Measurements from ENCODE around the gene FERD3L. TPM values are rescaled to one million over a fixed set of nuclear protein-coding genes. Genes with fewer than 3 reads are reported as not detected.

The FERD3L gene
- total RNA-seq, 1 donor from 2014 or later, result not detected

DNA sequence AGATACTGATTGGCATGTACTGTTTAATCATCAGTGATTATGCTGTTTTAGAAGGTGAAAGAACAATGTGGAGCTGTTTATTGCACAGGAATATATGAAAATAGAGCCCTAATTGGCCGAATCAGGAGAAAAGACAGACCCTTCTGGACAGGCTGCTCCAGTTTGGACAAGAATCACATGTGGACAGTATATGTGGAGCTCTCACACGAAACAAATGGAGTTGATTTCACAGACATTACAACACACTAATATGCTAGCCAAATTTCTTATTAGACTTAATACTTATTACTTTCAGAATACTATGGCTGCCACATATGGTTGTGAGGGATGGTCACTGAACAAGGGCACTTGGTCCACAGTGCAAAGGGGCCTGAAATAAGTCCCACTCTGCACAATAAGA lies 43.3 kb downstream of the FERD3L start:
- Histone ChIP-seq H3K36me3 (no peaks in the 10 kb centered on the region), H3K4me1 (no peaks in the 10 kb centered on the region), H3K27ac (no peak overlapping the region), H3K4me3 (no peak overlapping the region), H3K27me3 (peaks cover 57% of the 10 kb centered on the region), H3K9me3 (no peaks in the 10 kb centered on the region)
- intact Hi-C loops (cut with DNase I), result no loop called here
- DNase-seq, result no peak
- ATAC-seq, result no peak
- TF ChIP-seq, protein P1, sequence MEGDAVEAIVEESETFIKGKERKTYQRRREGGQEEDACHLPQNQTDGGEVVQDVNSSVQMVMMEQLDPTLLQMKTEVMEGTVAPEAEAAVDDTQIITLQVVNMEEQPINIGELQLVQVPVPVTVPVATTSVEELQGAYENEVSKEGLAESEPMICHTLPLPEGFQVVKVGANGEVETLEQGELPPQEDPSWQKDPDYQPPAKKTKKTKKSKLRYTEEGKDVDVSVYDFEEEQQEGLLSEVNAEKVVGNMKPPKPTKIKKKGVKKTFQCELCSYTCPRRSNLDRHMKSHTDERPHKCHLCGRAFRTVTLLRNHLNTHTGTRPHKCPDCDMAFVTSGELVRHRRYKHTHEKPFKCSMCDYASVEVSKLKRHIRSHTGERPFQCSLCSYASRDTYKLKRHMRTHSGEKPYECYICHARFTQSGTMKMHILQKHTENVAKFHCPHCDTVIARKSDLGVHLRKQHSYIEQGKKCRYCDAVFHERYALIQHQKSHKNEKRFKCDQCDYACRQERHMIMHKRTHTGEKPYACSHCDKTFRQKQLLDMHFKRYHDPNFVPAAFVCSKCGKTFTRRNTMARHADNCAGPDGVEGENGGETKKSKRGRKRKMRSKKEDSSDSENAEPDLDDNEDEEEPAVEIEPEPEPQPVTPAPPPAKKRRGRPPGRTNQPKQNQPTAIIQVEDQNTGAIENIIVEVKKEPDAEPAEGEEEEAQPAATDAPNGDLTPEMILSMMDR (IDR thresholded peaks at IDR 0.05), result no peak

DNA sequence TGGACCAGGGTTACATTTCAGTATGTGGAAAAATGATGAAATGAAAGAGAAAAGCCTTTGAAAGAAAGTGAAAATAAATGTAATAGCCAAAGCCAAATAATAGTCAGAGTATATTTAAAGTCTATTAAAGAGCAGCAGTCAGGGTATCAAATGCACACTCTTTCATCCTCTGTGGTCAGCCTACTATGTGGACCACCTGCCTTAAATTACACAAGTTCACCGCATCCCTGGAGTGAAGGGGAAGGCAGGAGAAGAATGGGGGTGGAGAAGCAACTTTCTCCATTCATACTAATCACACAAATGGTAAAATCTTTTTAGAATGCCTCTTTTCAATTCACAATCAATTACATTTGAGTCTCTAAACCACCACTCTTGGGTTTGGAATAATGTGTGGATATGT lies 43.7 kb downstream of the FERD3L start:
- H3K27ac ChIP-seq, result no peak overlapping the region
- intact Hi-C loops (cut with DNase I), result no loop called here
- no peaks in the 10 kb centered on the region for H3K9me3 ChIP-seq
- TF ChIP-seq, protein P1 (IDR thresholded peaks at IDR 0.05), result no peak
- H3K4me3 ChIP-seq, result no peak overlapping the region
- DNase-seq (no peak), ATAC-seq (no peak)
- peaks cover 53% of the 10 kb centered on the region for H3K27me3 ChIP-seq
- H3K36me3 ChIP-seq, result no peaks in the 10 kb centered on the region
- H3K4me1 ChIP-seq, result no peaks in the 10 kb centered on the region

DNA sequence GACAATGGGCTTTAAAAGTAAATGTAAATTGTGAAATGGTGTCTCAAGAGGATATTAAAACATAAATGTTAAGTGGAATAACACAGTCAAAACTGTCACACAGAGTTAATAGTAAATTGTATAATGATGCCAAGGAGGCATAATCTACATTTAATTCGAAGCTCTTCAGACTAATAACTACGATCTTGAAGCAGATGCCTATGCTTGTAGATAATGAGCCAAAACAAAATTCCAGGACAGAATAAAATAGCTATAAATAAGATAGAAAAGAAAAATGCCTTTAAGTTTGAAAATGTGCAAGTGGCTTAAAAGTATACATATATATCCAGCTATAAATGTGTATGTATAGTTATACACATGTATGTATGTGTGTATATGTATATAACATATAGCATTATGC lies 45.3 kb downstream of the FERD3L start:
- H3K9me3 ChIP-seq, result no peaks in the 10 kb centered on the region
- H3K27me3 ChIP-seq, result peaks cover 37% of the 10 kb centered on the region
- H3K36me3 ChIP-seq, result no peaks in the 10 kb centered on the region
- no peaks in the 10 kb centered on the region for H3K4me1 ChIP-seq
- no peak for DNase-seq
- H3K27ac ChIP-seq, result no peak overlapping the region
- TF ChIP-seq, protein P1 (IDR thresholded peaks at IDR 0.05), result no peak
- intact Hi-C loops (cut with DNase I), result no loop called here
- ATAC-seq, result no peak
- no peak overlapping the region for H3K4me3 ChIP-seq

DNA sequence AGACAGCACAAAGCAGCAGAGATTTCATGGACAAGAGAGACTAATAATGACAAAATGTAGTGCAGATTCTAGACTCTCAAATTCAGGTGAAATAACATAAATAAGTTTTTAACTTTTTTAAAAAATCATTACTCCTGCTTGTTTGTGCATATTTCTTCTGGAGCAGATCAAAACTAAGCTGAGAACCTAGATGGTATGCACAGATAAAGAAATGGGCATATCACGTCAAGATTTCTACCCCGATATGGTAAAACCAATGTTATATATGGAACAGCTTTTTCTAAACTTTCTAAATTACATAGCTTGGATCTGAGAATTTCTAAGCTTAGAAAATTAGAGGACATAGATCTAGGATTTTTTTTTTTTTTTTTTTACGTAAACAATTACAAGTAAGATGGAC lies 46.0 kb downstream of the FERD3L start:
- DNase-seq, result no peak
- intact Hi-C loops (cut with DNase I), result no loop called here
- peaks cover 30% of the 10 kb centered on the region for H3K27me3 ChIP-seq
- no peak overlapping the region for H3K27ac ChIP-seq
- ATAC-seq, result no peak
- no peaks in the 10 kb centered on the region for H3K4me1 ChIP-seq
- H3K9me3 ChIP-seq, result no peaks in the 10 kb centered on the region
- no peaks in the 10 kb centered on the region for H3K36me3 ChIP-seq
- TF ChIP-seq, protein P1 (IDR thresholded peaks at IDR 0.05), result no peak
- H3K4me3 ChIP-seq, result no peak overlapping the region

DNA sequence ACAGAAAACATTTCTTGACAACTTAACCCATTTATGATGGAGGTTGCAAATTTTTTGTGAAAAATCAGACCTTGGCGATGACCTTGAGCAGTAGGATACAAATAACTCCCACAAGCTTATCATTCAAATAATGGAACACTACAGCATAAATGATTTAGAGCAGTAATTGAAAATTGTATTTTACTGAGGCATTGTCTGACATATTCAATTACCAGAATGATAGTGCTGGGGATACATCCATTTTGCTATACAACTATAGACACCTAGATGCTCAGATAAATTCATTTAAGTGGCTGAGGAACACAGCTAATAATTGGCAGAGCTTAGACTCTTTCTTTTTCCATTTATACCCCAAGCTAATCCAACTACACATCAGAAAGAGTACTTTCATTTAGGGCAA lies 46.7 kb downstream of the FERD3L start:
- TF ChIP-seq, protein P1 (IDR thresholded peaks at IDR 0.05), result no peak
- Histone ChIP-seq H3K27ac (no peak overlapping the region), H3K9me3 (no peaks in the 10 kb centered on the region), H3K36me3 (no peaks in the 10 kb centered on the region), H3K27me3 (peaks cover 23% of the 10 kb centered on the region), H3K4me3 (no peak overlapping the region), H3K4me1 (no peaks in the 10 kb centered on the region)
- no peak for DNase-seq
- ATAC-seq, result no peak
- intact Hi-C loops (cut with DNase I), result no loop called here

Measured in upper lobe of right lung (tissue), 1 donor.